ENCODE data around the gene STON1.
"Not testable (repeated sequence)": the region's sequence is repeated elsewhere in the genome, so short reads cannot be mapped to it uniquely, and the experiment has no call there.

The STON1 gene

GRCh38 chr2:48569433-48569832, 39.5 kb downstream of the STON1 start:
- no peak for DNase-seq (ENCODE audit: low read depth)

- DNase-seq (ENCODE audit: low read depth) = no peak
Measured at GRCh38 chr2:48572816-48573215, 42.9 kb downstream of the STON1 start.

- no peak for DNase-seq (ENCODE audit: low read depth)
Measured at GRCh38 chr2:48574353-48575287, 44.7 kb downstream of the STON1 start.

GRCh38 chr2:48578313-48578712, 48.4 kb downstream of the STON1 start:
- no peak for DNase-seq (ENCODE audit: low read depth)

GRCh38 chr2:48583961-48584360, 54.0 kb downstream of the STON1 start:
- no peak for DNase-seq (ENCODE audit: low read depth)

GRCh38 chr2:48584551-48584950, 54.6 kb downstream of the STON1 start:
- DNase-seq (ENCODE audit: low read depth) = no peak

- no peak for DNase-seq (ENCODE audit: low read depth)
Measured at GRCh38 chr2:48586433-48586832, 56.5 kb downstream of the STON1 start.

GRCh38 chr2:48587560-48587959, 57.6 kb downstream of the STON1 start:
- DNase-seq (ENCODE audit: low read depth) = no peak

GRCh38 chr2:48587961-48588360, 58.0 kb downstream of the STON1 start:
- no peak for DNase-seq (ENCODE audit: low read depth)

- DNase-seq (ENCODE audit: low read depth) = no peak
Measured at GRCh38 chr2:48588745-48589144, 58.8 kb downstream of the STON1 start.

- peak; percentile 29 for DNase-seq (ENCODE audit: low read depth)
Measured at GRCh38 chr2:48589170-48589767, 59.3 kb downstream of the STON1 start.

- no peak for DNase-seq (ENCODE audit: low read depth)
Measured at GRCh38 chr2:48590017-48590416, 60.1 kb downstream of the STON1 start.

- no peak for DNase-seq (ENCODE audit: low read depth)
Measured at GRCh38 chr2:48592067-48592466, 62.1 kb downstream of the STON1 start.

GRCh38 chr2:48596751-48597150, 66.8 kb downstream of the STON1 start:
- DNase-seq (ENCODE audit: low read depth) = not testable (repeated sequence)

GRCh38 chr2:48597492-48597891, 67.5 kb downstream of the STON1 start:
- DNase-seq (ENCODE audit: low read depth) = no peak

GRCh38 chr2:48600204-48600813, 70.4 kb downstream of the STON1 start:
- peak; percentile 16 for DNase-seq (ENCODE audit: low read depth)

- DNase-seq (ENCODE audit: low read depth) = peak; percentile 21
Measured at GRCh38 chr2:48600917-48601316, 71.0 kb downstream of the STON1 start.

- no peak for DNase-seq (ENCODE audit: low read depth)
Measured at GRCh38 chr2:48601349-48601748, 71.4 kb downstream of the STON1 start.

GRCh38 chr2:48605482-48606175, 75.7 kb downstream of the STON1 start:
- DNase-seq (ENCODE audit: low read depth) = no peak

GRCh38 chr2:48607307-48608014, 77.5 kb downstream of the STON1 start:
- DNase-seq (ENCODE audit: low read depth) = no peak

- no peak for DNase-seq (ENCODE audit: low read depth)
Measured at GRCh38 chr2:48613211-48613610, 83.3 kb downstream of the STON1 start.

- not testable (repeated sequence) for DNase-seq (ENCODE audit: low read depth)
Measured at GRCh38 chr2:48614581-48614980, 84.6 kb downstream of the STON1 start.

Data from fibroblast of the conjunctiva (primary cell).